ENCODE data around the gene ABHD6.

ABHD6 gene

DNA sequence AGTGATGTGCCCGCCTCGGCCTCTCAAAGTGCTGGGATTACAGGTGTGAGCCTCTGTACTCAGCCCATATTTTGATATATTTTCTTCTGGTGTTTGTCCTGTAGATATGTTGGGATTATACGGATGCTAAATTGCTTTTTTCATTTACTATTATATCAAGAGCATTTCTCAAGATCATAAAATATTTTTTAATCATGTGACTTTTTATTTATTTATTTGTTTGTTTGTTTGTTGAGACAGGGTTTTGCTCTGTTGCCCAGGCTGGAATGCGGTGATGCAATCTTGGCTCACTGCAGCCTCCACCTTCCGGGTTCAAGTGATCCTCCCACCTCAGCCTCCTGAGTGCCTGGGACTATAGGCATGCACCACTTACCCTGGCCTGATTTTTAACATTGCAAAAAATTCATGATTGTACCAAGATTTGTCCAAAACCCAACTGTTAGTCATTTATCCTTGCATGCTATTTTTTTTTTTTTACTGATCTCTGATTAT is 92.4 kb downstream of the ABHD6 start:
- no peak for DNase-seq (ENCODE audit: low read depth)
- H3K4me3 ChIP-seq (ENCODE audit: low read length) = no peak overlapping the region
- TF ChIP-seq, protein P1, sequence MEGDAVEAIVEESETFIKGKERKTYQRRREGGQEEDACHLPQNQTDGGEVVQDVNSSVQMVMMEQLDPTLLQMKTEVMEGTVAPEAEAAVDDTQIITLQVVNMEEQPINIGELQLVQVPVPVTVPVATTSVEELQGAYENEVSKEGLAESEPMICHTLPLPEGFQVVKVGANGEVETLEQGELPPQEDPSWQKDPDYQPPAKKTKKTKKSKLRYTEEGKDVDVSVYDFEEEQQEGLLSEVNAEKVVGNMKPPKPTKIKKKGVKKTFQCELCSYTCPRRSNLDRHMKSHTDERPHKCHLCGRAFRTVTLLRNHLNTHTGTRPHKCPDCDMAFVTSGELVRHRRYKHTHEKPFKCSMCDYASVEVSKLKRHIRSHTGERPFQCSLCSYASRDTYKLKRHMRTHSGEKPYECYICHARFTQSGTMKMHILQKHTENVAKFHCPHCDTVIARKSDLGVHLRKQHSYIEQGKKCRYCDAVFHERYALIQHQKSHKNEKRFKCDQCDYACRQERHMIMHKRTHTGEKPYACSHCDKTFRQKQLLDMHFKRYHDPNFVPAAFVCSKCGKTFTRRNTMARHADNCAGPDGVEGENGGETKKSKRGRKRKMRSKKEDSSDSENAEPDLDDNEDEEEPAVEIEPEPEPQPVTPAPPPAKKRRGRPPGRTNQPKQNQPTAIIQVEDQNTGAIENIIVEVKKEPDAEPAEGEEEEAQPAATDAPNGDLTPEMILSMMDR (conservative IDR thresholded peaks at IDR 0.05; ENCODE audit: low read depth, low read length) = no peak

DNA sequence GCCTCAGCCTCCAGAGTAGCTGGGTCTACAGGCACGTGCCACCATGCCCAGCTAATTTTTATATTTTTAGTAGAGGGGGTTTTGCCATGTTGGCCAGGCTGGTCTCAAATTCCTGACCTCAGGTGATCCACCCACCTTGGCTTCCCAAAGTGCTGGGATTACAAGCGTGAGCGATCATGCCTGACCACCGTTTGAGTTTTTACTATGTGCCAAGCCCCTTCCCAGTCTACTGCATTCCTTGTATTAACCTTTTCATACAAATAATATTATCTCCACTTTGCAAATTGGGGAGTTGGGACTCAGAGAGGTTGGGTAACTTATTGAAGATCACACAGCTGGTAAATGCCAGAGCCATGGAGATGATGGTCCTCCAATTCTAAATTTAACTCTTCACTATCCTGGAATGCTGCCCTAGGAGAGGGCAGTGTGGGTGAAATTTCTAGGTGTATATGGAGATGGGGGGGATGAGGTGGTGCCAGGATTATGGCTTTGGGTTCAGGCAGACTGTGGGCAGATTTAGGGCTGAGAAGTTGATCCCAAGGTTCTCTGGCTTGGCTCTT is 94.1 kb downstream of the ABHD6 start:
- no peak overlapping the region for H3K4me3 ChIP-seq (ENCODE audit: low read length)
- TF ChIP-seq, protein P1 (conservative IDR thresholded peaks at IDR 0.05; ENCODE audit: low read depth, low read length) = no peak
- DNase-seq (ENCODE audit: low read depth) = no peak

DNA sequence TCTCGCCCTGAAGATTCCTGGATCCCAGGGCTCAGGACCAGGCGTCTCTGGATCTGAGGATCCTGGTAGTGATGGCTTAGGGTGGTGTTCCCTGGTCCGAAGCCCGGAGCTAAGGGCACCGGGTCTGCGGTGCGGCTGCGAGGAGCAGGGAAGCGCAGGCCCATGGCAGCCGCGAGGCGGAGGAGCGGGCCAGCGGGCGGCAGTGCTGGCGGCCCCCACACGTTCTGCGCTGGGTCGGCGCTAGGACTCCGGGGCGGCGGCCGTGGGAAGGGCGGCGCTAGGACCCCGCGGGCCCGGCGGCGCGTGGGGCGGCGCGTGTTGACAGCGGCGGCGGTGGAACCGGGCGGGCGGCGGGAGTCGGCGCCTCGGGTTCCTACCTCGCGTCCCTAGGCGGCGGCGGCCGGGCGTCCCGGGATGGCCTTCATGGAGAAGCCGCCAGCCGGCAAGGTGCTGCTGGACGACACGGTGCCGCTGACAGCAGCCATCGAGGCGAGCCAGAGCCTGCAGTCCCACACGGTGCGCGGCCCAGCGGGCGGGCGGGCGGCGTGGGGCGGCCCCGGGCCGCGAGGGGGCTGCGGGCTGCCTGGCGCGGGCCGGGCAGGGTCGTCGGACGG is 95.1 kb downstream of the ABHD6 start, which contains the start of gene PXK:
Gene PXK (plus strand): TSS at position 318 of the 614 bp plus-strand sequence. CDS start 97 bp downstream, at position 415.
- TF ChIP-seq, protein P1 (conservative IDR thresholded peaks at IDR 0.05; ENCODE audit: low read depth, low read length) = no peak
- no peak for DNase-seq (ENCODE audit: low read depth)
- H3K4me3 ChIP-seq (ENCODE audit: low read length) = peak within 1 kb of the TSS; percentile 81

DNA sequence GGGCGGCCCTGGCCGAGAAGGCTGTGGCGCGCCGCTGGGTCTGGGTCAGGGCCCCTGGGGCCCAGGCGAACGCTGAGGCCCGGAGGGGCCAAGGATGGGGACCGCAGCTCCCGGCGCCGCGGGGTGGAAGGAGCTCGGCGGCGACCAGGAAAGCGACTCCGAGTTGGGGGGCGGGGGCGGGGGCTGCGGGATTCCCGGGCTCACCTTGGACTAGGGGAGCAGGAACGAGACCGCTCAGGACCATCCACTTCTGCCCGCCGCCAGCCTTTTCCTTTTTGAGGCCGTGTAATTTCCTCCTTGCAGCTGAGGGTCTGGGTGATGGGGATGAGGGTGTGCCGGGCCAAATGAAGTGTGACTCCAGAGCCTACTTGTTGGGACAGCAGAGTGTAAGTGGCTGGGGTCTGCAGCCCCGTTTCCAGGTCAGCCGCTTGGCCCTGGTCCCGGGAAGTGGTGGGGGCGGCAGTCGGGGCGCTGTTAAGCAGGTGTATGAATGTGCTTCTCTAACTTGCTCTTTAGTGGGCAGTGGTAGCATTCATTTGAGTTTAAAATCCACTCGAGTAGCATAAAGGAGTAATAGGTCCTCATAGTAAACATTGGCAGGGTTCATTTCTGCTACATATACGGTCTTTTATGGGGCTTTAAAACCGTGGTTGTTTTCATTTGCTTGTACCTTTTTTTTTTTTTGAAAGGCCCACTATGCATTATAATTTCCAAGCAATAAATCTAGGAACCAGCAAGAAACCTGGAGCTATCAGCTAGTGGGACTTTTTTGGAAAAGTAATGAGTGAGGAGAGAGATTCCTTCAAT is 95.8 kb downstream of the ABHD6 start:
- peak overlapping the region; percentile 81 for H3K4me3 ChIP-seq (ENCODE audit: low read length)
- DNase-seq (ENCODE audit: low read depth) = no peak
- TF ChIP-seq, protein P1 (conservative IDR thresholded peaks at IDR 0.05; ENCODE audit: low read depth, low read length) = peak; percentile 23

DNA sequence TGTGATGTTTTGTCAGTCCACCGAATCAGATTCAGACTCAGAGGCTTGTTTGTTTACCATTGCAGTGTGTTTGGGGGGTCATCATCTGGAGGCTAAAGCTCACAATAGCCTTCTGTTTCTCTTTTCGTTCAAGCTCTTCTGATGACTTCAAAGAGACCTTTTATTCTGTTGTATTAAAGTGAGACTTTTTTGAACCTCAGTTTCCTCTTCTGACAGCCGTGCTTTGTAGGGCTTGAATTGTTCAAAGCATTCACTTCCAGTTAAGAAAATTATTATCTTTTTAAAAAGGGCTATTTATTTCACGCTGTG is 96.4 kb downstream of the ABHD6 start:
- H3K4me3 ChIP-seq (ENCODE audit: low read length) = peak overlapping the region; percentile 81
- DNase-seq (ENCODE audit: low read depth) = no peak
- TF ChIP-seq, protein P1 (conservative IDR thresholded peaks at IDR 0.05; ENCODE audit: low read depth, low read length) = no peak

DNA sequence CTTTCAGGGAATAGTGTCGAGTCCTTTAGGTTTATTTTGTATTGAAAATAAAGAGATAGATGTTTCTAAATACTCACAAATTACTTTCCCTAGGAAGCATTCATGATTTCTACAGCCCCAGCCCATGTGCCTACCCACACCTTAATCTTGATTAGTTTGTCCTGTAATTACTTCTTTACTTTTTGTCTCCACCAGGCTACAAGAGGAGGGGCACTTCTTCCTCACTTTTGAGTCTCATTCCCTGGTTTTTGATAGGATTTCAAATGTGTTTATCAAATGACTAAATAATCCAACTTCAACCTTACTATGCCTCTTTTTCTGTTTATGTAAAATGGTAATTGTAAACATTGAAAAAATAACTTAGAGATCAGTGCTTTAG is 96.9 kb downstream of the ABHD6 start:
- TF ChIP-seq, protein P1 (conservative IDR thresholded peaks at IDR 0.05; ENCODE audit: low read depth, low read length) = no peak
- no peak overlapping the region for H3K4me3 ChIP-seq (ENCODE audit: low read length)

More for the DNA sequence above, 96.9 kb downstream of the ABHD6 start:
- no peak for DNase-seq (ENCODE audit: low read depth)
